Raji (cell line): ENCODE results near the gene GDPD1.

Experiments used
- POLR2A ChIP-seq: IDR thresholded peaks from 2 replicates; pipeline ENCODE4 v1.6.1; 2011; ENCODE audit warnings: low read depth, low read length, control low read depth; ENCODE audit not compliant: insufficient read depth

The GDPD1 gene

DNA sequence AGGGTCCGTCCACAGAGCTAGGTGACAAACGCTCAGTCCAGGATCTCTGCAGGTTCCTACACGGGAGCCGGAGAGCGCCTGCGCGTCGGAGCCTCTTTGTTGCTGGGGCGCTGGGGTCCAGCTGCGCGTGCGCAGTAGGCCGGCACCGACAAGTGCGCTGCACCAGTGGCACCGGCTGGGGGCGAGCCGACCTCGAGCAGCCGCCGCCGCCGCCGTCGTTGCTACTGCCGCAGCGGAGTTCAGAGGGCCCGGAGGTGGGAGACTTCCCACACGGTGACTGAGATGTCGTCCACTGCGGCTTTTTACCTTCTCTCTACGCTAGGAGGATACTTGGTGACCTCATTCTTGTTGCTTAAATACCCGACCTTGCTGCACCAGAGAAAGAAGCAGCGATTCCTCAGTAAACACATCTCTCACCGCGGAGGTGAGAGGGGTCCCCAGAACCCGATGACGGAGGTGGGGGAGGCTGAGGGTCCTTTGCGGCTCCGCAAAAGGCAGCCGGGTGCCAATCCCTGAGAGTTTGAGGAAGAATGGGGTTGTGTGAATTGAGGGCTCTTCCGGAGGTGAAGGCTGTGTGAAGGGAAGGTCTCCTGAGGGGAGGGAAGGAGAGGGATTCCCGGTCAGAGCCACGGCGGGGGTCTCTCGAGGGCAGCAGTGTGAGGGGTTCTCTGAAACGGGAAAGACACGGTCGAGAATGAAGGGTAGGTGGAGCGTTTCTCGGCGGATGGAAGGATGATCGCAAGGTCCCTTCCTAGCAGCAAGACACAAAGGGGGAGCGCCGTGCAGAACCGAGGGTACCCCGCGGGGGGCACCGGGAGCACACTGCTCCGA, at the start of gene GDPD1:
TSS of gene GDPD1 (plus strand) at position 184 of the 831 bp plus-strand sequence. CDS start at position 283, 99 bp downstream.
- TF ChIP-seq POLR2A: peak; percentile 81

DNA sequence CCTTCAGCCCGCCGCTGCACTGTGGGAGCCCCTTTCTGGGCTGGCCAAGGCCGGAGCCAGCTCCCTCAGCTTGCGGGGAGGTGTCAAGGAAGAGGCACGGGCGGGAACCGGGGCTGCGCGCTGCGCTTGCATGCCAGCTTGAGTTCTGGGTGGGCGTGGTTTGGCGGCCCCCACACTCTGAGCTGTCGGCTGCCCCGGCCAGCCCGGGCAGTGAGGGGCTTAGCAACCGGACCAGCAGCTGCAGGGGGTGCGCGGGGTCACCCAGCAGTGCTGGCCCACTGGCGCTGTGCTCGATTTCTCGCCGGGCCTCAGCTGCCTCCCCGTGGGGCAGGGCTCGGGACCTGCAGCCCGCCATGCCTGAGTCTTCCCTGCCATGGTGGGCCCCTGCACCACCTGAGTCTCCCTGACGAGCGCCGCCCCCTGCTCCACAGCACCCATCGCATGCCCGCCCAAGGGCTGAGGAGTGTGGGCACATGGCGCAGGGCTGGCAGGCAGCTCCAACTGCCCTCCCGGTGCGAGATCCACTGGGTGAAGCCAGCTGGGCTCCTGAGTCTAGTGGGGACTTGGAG, 47.8 kb upstream of the GDPD1 start:
- TF ChIP-seq POLR2A: no peak

DNA sequence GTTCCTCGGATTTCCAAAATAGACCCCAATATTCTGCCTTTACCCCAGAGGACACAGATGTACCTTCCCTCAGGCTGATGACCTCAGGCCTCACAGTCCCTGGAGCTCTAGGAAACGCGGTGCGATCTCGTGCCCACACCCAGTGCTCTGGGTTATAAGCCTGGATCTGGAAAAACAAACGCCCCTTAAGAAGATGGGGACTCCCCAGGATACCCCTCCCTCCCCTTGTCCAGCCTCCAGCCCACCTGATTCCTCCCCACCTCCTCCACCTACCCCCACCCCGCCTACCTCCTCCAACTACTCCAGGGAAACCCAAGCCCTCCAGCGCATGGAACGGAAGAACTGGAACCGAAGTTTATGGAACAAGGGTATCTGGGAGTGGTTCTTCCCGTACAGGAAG, 45.6 kb upstream of the GDPD1 start:
- TF ChIP-seq POLR2A: no peak

DNA sequence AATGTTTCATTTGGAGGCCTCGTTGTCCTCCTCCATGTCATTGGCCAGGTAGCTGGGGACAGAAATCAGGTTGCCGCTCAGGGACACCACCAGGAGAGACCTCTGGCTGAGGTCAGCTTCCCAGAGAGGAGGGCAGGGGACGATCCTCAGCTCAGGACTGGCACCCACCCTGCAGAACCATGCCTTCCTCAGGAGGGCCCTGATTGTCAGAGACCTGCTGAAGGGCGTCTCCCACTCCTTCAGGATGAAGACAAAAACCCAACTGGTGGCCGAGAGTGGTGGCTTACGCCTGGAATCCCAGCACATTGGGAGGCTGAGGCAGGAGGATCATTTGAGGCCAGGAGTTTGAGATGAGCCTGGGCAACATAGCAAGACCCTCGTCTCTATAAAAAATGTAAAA, 45.2 kb upstream of the GDPD1 start:
- TF ChIP-seq POLR2A: no peak

DNA sequence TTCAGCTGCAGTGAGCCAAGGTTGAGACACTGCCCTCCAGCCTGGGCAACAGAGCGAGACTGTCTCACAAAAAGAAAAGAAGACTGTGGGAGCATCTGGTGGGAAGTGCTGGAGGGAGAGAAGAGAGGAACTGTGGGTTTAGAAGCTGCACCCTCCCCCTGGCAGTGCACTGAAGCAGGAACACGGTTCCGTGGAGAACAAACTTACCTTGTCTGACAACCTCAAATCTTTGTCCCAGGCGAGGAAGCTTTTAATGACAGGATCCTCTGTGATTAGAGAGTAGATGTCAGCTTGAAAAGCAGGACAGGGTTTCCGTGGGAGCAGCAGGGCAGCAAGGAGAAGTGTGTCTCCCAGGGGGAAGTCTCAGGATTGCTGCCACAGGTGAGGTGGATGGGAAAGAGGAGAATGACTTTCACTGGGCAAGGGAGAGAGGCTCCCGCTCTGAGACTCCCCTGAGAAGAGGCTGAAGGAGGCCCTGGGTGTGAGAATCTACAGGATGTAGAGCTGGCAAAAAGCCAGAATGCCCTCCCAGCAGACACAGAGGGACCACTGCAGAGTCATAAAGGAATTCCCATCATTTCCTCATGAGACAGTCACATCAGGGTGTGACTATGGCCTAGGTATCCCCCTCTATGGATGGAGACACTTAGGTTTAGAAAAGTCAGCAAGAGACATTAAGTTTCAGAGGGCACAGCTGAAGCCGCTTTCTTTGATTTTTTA, 41.9 kb upstream of the GDPD1 start:
- no peak for TF ChIP-seq POLR2A

DNA sequence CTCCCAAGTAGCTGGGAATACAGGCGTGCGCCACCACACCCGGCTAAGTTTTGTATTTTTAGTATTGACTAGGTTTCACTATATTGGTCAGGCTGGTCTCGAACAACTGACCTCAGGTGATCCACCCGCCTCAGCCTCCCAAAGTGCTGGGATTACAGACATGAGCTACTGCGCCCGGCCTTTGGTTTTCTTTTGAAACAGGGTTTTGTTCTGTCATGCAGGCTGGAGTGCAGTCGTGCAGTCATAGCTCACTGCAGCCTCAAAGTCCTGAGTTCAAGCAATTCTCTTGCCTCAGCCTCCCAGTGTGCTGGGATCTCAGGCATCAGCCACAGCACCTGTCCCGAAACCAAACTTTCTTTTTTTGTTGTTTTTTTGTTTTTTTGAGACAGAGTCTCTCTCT, 39.7 kb upstream of the GDPD1 start:
- no peak for TF ChIP-seq POLR2A

DNA sequence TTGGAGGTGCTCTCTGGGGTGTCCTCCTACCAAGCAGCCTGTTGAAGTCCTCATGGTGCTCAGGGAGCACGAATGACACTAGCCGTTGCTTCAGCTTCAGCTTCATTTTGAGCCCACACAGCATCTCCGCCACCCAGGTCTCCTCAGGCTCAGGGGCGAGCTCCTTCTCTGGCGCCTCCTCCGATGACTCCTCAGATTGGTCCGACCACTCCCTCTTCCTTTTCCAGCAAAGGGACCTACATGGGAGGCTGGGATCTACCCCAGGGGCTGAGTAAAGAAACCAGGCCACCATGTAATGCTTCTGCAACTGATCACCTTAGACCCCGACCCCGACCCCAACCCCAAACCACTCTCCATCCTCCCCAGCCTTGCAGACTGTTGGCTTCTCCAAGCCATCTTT, 38.8 kb upstream of the GDPD1 start:
- no peak for TF ChIP-seq POLR2A

DNA sequence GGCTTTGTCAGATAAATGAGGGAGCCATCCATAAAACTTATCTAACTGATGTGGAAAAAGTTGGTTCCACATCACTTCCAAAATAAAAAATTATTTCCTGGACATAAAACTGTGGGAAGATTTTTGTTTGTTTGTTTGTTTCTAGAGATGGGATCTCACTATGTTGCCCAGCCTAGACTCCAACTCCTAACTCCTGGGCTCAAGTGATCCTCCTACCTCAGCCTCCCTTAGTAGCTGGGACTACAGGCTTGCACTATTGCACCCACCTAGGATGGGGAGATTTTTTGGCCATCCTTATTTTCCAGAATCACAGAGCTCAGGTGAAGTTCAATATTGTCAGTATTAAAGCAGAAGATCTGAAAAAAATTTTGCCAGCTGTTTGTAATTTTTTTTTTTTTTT, 34.3 kb upstream of the GDPD1 start:
- TF ChIP-seq POLR2A: no peak

DNA sequence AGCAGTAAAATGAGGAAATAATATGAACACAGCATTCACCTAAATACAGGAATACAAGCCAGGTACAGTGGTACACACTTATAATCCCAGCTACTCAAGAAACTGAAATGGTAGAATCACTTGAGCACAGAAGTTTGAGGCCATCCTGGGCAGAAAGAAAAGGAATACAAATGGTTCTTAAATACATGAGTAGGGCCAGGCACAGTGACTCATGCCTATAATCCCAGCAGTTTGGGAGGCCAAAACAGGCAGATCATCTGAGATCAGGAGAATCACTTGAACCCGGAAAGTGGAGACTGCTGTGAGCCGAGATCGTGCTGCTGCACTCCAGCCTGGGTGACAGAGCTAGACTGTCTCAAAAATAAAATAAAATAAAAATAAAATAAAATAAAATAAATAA, 33.5 kb upstream of the GDPD1 start:
- TF ChIP-seq POLR2A: no peak

DNA sequence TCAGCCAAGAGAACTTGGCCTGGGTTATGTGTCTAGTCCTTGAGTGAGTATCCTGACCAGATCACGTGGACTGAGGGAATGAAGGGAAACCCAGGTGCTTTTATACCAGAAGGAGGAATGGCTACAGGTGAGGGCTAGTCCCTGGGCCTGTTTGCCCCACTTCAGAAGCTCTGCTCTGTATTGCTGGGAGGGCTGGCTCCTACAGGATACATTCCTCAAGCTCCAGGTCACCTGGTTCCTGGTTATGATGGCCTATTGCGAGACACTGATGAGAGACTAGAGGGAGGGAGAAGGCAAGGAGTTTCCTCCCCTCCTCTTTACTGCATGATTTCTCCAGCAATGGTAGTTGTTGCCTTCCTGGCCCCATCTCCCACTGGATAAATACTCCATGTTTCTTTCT, 29.5 kb upstream of the GDPD1 start:
- TF ChIP-seq POLR2A: no peak

DNA sequence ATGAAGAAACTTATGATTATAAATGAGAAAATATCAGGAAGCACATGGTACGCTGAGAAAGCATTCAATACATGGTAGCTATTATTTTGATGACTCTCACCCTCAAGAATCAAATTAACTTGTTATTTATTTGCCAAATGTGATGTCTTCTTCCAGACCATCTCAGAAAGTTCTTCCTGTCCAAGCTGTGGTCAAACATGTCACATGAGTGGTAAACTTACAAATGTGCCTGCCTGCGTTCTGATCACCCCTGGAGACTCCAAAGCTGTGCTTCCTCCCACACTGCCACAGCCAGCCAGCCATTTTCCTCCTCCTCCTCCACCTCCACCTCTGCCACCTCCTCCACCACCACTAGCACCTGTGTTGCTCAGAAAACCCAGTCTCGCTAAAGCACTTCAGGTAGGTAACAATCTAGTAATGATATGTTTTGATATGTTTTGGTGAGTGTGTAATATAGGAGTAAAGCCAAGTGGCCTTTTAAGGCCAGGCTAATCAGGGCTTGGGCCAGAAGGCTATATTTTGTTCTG, 26.9 kb upstream of the GDPD1 start:
- no peak for TF ChIP-seq POLR2A

DNA sequence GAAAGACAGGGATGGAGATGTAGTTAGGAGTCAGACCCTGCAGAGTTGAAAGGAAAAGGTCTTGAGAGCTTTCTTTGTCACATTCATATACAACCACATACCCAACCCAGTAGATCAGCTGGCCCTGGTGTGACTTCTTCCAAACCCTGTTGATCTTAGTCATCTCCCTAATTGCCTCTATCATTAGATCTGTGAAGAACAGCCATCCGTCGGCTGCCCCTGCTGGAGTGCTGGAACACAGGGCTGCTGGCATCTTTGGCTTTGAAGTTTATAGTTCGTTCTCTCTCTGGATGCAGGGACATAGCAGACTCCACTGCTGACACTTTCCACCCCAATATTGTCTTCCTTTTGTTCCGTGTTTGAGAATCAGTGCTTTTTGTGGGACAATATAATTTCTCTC, 20.9 kb upstream of the GDPD1 start:
- no peak for TF ChIP-seq POLR2A

DNA sequence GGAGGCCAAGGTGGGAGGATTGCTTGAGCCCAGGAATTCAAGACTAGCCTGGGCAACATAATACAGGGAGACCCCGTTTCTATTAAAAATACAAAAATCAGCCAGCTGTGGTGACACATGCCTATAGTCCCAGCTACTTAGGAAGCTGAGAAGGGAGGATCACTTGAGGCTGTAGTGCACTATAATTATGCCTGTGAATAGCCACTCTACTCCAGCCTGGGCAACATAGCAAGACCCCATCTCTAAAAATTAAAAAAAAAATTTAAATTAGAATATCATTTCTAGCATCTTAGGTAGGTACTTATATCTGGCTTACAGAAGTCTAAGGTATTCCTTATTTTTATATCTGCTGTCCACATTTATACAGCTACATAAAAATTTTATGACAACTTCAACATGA, 18.0 kb upstream of the GDPD1 start:
- no peak for TF ChIP-seq POLR2A

DNA sequence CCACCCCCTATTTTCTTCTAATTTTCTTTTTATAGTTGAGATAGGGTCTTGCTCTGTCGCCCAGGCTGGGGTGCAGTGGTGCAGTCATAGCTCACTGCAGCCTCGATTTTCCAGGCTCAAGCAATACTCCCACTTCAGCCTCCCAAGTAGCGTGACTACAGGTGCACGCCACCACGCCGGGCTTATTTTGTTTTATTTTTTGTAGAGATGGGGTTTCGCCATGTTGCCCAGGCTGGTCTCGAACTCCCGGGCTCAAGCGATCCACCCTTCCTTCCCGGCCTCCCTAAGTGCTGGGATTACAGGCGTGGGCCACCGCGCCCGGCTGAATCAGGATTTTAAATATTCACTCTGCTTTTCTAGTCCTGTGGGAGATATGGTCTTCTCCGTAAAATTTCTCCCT, 941 bp upstream of the GDPD1 start:
- no peak for TF ChIP-seq POLR2A

DNA sequence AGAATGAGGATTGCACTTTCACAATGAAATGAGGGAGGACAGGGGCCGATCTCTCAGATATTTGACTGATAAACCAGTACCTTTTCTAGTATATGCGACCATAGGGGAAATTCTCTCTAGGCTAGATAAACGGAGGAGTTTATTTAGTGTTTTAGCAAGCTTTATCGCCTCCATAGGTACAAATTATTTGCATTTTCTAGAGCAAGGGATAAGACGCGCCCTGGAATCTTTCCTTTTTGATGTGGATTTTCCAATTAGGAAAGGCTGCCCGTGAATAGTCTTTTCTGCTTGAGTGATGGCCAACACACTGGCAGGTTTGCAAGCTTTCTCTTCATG, 351 bp upstream of the GDPD1 start:
- TF ChIP-seq POLR2A: no peak
